HepG2 (cell line): ENCODE measurements around the gene PPM1M. TPM values are rescaled to one million over a fixed set of nuclear protein-coding genes. Genes with fewer than 3 reads are reported as not detected.
A peak's percentile ranks its signal among the peaks of the same experiment; 100 is the strongest.

Experiments
- AGO2 ChIP-seq: fragments of 200-400 bp; formaldehyde crosslinking; optimal IDR thresholded peaks from 2 replicates; pipeline ENCODE3; 2017; ENCODE audit warnings: mild to moderate bottlenecking, low read depth, low read length, moderate library complexity
- AHR ChIP-seq: IDR thresholded peaks from 2 replicates; pipeline ENCODE4 v1.6.1; 2018; ENCODE audit warnings: missing genetic modification reagents, missing compliant biosample characterization
- ATRX ChIP-seq: sonication (generic); formaldehyde crosslinking; IDR thresholded peaks from 2 replicates; pipeline ENCODE4 v1.4.0; 2020; ENCODE audit warnings: missing genetic modification reagents, borderline replicate concordance
- CCAR2 ChIP-seq: fragments of 200-400 bp; formaldehyde crosslinking; optimal IDR thresholded peaks from 2 replicates; pipeline ENCODE3; 2018; ENCODE audit warnings: low read depth, mild to moderate bottlenecking, low read length, moderate library complexity
- ESRRA ChIP-seq: sonication (generic); formaldehyde crosslinking; IDR thresholded peaks from 2 replicates; pipeline ENCODE4 v1.5.1; 2020; ENCODE audit warnings: mild to moderate bottlenecking, low read depth, missing genetic modification reagents
- FOSL1 ChIP-seq: sonication (generic); formaldehyde crosslinking; IDR thresholded peaks from 2 replicates; pipeline ENCODE4 v1.9.0; 2021; ENCODE audit warnings: missing genetic modification reagents, borderline replicate concordance
- HBP1 ChIP-seq: IDR thresholded peaks from 2 replicates; pipeline ENCODE4 v1.6.1; 2016; ENCODE audit warnings: low read depth, control low read depth
- HNRNPUL1 ChIP-seq: fragments of 200-400 bp; formaldehyde crosslinking; IDR thresholded peaks from 2 replicates; pipeline ENCODE4 v1.6.1; 2017; ENCODE audit warnings: low read depth, mild to moderate bottlenecking, low read length, moderate library complexity
- JUND ChIP-seq: sonication (generic); formaldehyde crosslinking; IDR thresholded peaks from 2 replicates; pipeline ENCODE4 v1.8.0; 2022; ENCODE audit warnings: mild to moderate bottlenecking, missing genetic modification reagents
- MAX ChIP-seq: IDR thresholded peaks from 2 replicates; pipeline ENCODE4 v1.6.1; 2012; ENCODE audit warnings: inconsistent platforms
- NPAS2 ChIP-seq: sonication (generic); formaldehyde crosslinking; IDR thresholded peaks from 2 replicates; pipeline ENCODE4 v1.8.0; 2022; ENCODE audit warnings: mild to moderate bottlenecking, missing genetic modification reagents, borderline replicate concordance
- SIN3A ChIP-seq: IDR thresholded peaks from 2 replicates; pipeline ENCODE4 v1.6.1; 2011; ENCODE audit warnings: low read depth, mild to moderate bottlenecking, control low read depth, low read length, borderline replicate concordance
- SMAD1 ChIP-seq: sonication (generic); formaldehyde crosslinking; IDR thresholded peaks from 2 replicates; pipeline ENCODE4 v1.4.0; 2020; ENCODE audit warnings: missing genetic modification reagents, low read depth, mild to moderate bottlenecking, borderline replicate concordance
- TAF15 ChIP-seq: fragments of 200-400 bp; formaldehyde crosslinking; IDR thresholded peaks from one replicate; pipeline ENCODE4 v1.6.1; 2018; ENCODE audit warnings: mild to moderate bottlenecking, low read depth, low read length; ENCODE audit not compliant: poor library complexity, severe bottlenecking
- TSC22D2 ChIP-seq: sonication (generic); formaldehyde crosslinking; IDR thresholded peaks from 2 replicates; pipeline ENCODE4 v1.5.1; 2020; ENCODE audit warnings: missing genetic modification reagents, mild to moderate bottlenecking, borderline replicate concordance
- ZBTB42 ChIP-seq: sonication (generic); formaldehyde crosslinking; IDR thresholded peaks from 2 replicates; pipeline ENCODE4 v1.5.0; 2020; ENCODE audit warnings: mild to moderate bottlenecking, missing genetic modification reagents
- ZFAT ChIP-seq: sonication (generic); formaldehyde crosslinking; conservative IDR thresholded peaks from 2 replicates; pipeline ENCODE4 v1.8.1; 2023; ENCODE audit warnings: missing genetic modification reagents, inconsistent platforms
- ZMAT3 ChIP-seq: sonication (generic); formaldehyde crosslinking; conservative IDR thresholded peaks from 2 replicates; pipeline ENCODE4 v1.7.0; 2021; ENCODE audit warnings: missing genetic modification reagents
- ZNF337 ChIP-seq: sonication (generic); formaldehyde crosslinking; IDR thresholded peaks from 2 replicates; pipeline ENCODE4 v1.5.1; 2020; ENCODE audit warnings: missing genetic modification reagents, low read depth, mild to moderate bottlenecking, borderline replicate concordance
- ZNF431 ChIP-seq: sonication (generic); formaldehyde crosslinking; IDR thresholded peaks from 2 replicates; pipeline ENCODE4 v1.9.0; 2022; ENCODE audit warnings: missing genetic modification reagents, low read depth, mild to moderate bottlenecking, borderline replicate concordance
- ZNF556 ChIP-seq: sonication (generic); formaldehyde crosslinking; IDR thresholded peaks from 2 replicates; pipeline ENCODE4 v1.4.0; 2020; ENCODE audit warnings: mild to moderate bottlenecking, missing genetic modification reagents, borderline replicate concordance
- ZSCAN20 ChIP-seq: sonication (generic); formaldehyde crosslinking; IDR thresholded peaks from 2 replicates; pipeline ENCODE4 v1.4.0; 2020; ENCODE audit warnings: missing genetic modification reagents, mild to moderate bottlenecking, borderline replicate concordance
- polyA plus RNA-seq, 8 experiments: library from polyadenylated mRNA; depleted of rRNA in 3 of 8; stranded (reverse) in 7 of 8; unstranded in 1 of 8; fragments of >200 nt; fragmentation: Illumina TruSeq in 4 of 8; extraction: Trizol in 4 of 8; gene quantifications; 2 replicates each; pipeline versions ENCODE4 v1.2.1 to v1.2.3, GENCODE V29; 2011 to 2016; ENCODE audit warnings: low read depth in 4 of 8, missing spikeins in 1 of 8, mixed read lengths in 1 of 8; ENCODE audit not compliant: insufficient read depth in 1 of 8
- total RNA-seq, 5 experiments: library from RNA; depleted of rRNA; stranded (reverse); fragments of >200 nt; fragmentation: Illumina TruSeq; extraction: Trizol; gene quantifications; 2 replicates each; pipeline ENCODE4 v1.2.3, GENCODE V29; 2016; ENCODE audit warnings: low read depth in 1 of 5
- TF ChIP-seq, protein P1 (sequence below): sonication (generic); formaldehyde crosslinking; IDR thresholded peaks from 2 replicates; pipeline ENCODE4 v1.8.1; 2023; ENCODE audit warnings: mild to moderate bottlenecking, missing genetic modification reagents
- TF ChIP-seq, protein P2 (sequence below): sonication (generic); formaldehyde crosslinking; IDR thresholded peaks from 2 replicates; pipeline ENCODE4 v1.4.0; 2020; ENCODE audit warnings: missing genetic modification reagents
- TF ChIP-seq, protein P3 (sequence below): sonication (generic); formaldehyde crosslinking; IDR thresholded peaks from 2 replicates; pipeline ENCODE4 v1.4.0; 2020; ENCODE audit warnings: missing genetic modification reagents, mild to moderate bottlenecking, borderline replicate concordance

Gene PPM1M
- total and polyA plus RNA-seq, 2 of the 13 experiments (the other 11 are each of a cell fraction or from before 2014, with no cell fraction given) = 2.5 to 5.9 TPM

- no peak for TF ChIP-seq ZNF431 (CRISPR knock-in tag)
- TF ChIP-seq AGO2 = peak; percentile 70
- TF ChIP-seq HNRNPUL1 = no peak
- no peak for TF ChIP-seq AHR
- TF ChIP-seq SMAD1 (CRISPR knock-in tag) = no peak
- no peak for TF ChIP-seq ZBTB42
- no peak for TF ChIP-seq ZNF337 (CRISPR knock-in tag)
- no peak for TF ChIP-seq ZSCAN20 (CRISPR knock-in tag)
- TF ChIP-seq TAF15 = no peak
- TF ChIP-seq MAX = peak; percentile 79; the same call in 1 of the 2 replicates
- no peak for TF ChIP-seq FOSL1 (CRISPR knock-in tag)
- TF ChIP-seq SIN3A = 0 out of 2 replicates have a peak, but pooled peaks have one; percentile 62
- TF ChIP-seq JUND = no peak
- no peak for TF ChIP-seq ZFAT (CRISPR knock-in tag)
- TF ChIP-seq ZMAT3 (CRISPR knock-in tag) = no peak; the same call in 1 of the 2 replicates
- TF ChIP-seq CCAR2 = no peak
- TF ChIP-seq, protein P1, sequence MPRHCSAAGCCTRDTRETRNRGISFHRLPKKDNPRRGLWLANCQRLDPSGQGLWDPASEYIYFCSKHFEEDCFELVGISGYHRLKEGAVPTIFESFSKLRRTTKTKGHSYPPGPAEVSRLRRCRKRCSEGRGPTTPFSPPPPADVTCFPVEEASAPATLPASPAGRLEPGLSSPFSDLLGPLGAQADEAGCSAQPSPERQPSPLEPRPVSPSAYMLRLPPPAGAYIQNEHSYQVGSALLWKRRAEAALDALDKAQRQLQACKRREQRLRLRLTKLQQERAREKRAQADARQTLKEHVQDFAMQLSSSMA (CRISPR knock-in tag) = no peak
- TF ChIP-seq NPAS2 (CRISPR knock-in tag) = no peak
- no peak for TF ChIP-seq HBP1 (CRISPR knock-in tag)
- TF ChIP-seq ATRX (CRISPR knock-in tag) = no peak
- no peak for TF ChIP-seq TSC22D2 (CRISPR knock-in tag)
- TF ChIP-seq, protein P2, sequence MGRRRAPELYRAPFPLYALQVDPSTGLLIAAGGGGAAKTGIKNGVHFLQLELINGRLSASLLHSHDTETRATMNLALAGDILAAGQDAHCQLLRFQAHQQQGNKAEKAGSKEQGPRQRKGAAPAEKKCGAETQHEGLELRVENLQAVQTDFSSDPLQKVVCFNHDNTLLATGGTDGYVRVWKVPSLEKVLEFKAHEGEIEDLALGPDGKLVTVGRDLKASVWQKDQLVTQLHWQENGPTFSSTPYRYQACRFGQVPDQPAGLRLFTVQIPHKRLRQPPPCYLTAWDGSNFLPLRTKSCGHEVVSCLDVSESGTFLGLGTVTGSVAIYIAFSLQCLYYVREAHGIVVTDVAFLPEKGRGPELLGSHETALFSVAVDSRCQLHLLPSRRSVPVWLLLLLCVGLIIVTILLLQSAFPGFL (CRISPR knock-in tag) = no peak
- no peak for TF ChIP-seq ZNF556 (CRISPR knock-in tag)
- no peak for TF ChIP-seq ESRRA
- TF ChIP-seq, protein P3, sequence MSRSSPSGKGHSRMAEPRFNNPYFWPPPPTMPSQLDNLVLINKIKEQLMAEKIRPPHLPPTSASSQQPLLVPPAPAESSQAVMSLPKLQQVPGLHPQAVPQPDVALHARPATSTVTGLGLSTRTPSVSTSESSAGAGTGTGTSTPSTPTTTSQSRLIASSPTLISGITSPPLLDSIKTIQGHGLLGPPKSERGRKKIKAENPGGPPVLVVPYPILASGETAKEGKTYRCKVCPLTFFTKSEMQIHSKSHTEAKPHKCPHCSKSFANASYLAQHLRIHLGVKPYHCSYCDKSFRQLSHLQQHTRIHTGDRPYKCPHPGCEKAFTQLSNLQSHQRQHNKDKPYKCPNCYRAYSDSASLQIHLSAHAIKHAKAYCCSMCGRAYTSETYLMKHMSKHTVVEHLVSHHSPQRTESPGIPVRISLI = no peak
Measured at GRCh38 chr3:52277071-52277964, 31.8 kb downstream of the PPM1M start (continued).
